ENCODE results near the gene PEX5.

PEX5 gene

GRCh38 chr12:7152818-7153217 lies 36.7 kb upstream of the PEX5 start:
- Mint-ChIP-seq H3K27me3 (no peaks in the 10 kb centered on the region), H3K4me1 (ENCODE audit: low read depth in 2 of 2) (peaks cover 0 to 2% of the 10 kb centered on the region in 2 donors), H3K36me3 (ENCODE audit: insufficient read depth) (peaks cover 76% of the 10 kb centered on the region), H3K4me3 (no peak overlapping the region), H3K27ac (no peak overlapping the region), H3K9me3 (no peaks in the 10 kb centered on the region)
- DNase-seq (no peak), ATAC-seq (replicated peaks) (no peak)

DNA sequence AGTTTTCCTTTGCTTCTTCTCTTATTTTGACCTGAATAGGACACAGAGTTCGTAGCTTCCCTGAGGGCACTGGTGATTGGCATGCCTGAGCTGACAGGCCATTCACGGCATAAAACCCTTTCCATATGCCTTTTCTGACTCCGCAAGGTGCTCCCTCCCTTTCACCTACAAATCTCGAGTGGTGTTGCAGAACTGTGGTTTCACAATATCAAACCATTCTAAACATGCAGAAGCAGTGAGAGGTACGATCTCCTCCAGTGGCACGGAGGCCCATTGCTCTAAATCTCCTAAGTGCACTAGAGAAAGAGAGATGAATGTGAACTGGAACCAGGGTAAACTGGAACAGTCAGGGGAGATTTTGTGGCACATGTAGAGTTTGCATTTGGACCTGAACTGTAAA lies 35.4 kb upstream of the PEX5 start:
- no peak overlapping the region for H3K4me3 Mint-ChIP-seq
- no peaks in the 10 kb centered on the region for H3K27me3 Mint-ChIP-seq
- H3K4me1 Mint-ChIP-seq (ENCODE audit: low read depth in 2 of 2) = peaks cover 0 to 2% of the 10 kb centered on the region in 2 donors
- ATAC-seq (replicated peaks) (no peak), DNase-seq (no peak)
- no peaks in the 10 kb centered on the region for H3K9me3 Mint-ChIP-seq
- H3K27ac Mint-ChIP-seq = no peak overlapping the region
- H3K36me3 Mint-ChIP-seq (ENCODE audit: insufficient read depth) = peaks cover 68% of the 10 kb centered on the region

DNA sequence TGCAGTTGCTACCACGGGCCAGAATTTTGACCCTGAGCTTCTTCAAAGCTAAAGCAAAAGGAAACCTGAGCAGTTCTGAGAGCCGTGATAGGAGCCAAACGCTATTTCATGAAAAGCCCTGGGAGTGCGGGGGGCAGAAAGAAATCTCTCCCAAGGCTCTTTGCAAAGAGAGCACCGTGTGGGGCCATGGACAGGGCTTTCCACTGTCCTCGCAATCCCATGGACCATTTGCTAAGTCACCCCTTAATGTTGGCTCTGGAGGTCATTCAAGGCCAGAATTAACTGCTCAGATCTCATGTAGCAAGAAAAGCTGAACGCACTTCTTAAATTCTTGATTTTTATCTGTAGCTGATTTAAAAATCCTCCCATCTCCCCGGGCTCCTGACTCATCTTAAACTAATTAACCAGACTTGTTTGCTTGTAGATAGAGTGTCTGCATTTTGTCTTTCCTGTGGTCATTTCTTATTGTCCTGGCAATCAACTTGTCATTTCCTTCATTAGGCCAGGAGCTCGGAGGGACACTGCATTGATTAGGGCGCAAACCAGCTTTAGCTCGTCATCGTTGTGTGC lies 34.5 kb upstream of the PEX5 start:
- H3K4me1 Mint-ChIP-seq (ENCODE audit: low read depth in 2 of 2) = no peaks in the 10 kb centered on the region
- H3K36me3 Mint-ChIP-seq (ENCODE audit: insufficient read depth) = peaks cover 62% of the 10 kb centered on the region
- no peaks in the 10 kb centered on the region for H3K9me3 Mint-ChIP-seq
- H3K27ac Mint-ChIP-seq = no peak overlapping the region
- no peak for DNase-seq
- no peak for ATAC-seq (replicated peaks)
- no peak overlapping the region for H3K4me3 Mint-ChIP-seq
- no peaks in the 10 kb centered on the region for H3K27me3 Mint-ChIP-seq

DNA sequence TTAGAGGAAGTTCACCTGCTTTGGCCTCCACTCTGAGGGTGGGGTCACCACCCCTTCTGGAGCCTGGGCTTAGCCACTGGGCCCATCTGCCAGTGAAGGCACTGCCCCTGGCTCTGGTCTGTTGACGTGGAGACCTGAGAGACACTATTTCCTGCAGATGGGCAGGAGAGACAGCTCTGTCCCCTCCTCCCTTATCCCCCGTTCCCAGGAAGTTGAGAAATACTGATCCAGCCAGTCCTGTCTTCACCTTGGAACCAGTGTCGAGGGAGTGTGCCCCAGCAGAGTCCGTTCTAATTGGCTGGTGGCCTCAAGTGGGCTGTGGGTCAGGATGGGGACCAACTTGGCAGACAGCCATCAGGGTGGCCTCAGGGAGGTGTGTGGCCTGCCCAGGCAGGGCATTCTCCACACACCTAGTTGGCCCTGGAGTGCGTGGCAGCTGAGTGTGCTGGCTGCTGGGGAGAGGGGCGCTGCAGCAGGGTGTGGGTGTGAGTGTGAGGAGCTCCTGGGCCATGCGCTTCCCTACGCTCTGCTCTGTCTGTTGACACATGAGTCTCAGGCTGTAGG lies 33.9 kb upstream of the PEX5 start:
- no peak for ATAC-seq (replicated peaks)
- Mint-ChIP-seq H3K27me3 (no peaks in the 10 kb centered on the region), H3K4me1 (ENCODE audit: low read depth in 2 of 2) (peaks cover 0 to 4% of the 10 kb centered on the region in 2 donors), H3K27ac (no peak overlapping the region), H3K9me3 (no peaks in the 10 kb centered on the region), H3K36me3 (ENCODE audit: insufficient read depth) (peaks cover 56% of the 10 kb centered on the region), H3K4me3 (no peak overlapping the region)
- DNase-seq = no peak

GRCh38 chr12:7156259-7157197 lies 33.0 kb upstream of the PEX5 start:
- Mint-ChIP-seq H3K4me1 (ENCODE audit: low read depth in 2 of 2) (peaks cover 0 to 6% of the 10 kb centered on the region in 2 donors), H3K27ac (peak overlapping the region in 1 of 2 donors; percentile 27), H3K9me3 (no peaks in the 10 kb centered on the region), H3K27me3 (no peaks in the 10 kb centered on the region), H3K4me3 (no peak overlapping the region), H3K36me3 (ENCODE audit: insufficient read depth) (peaks cover 49% of the 10 kb centered on the region)
- no peak for ATAC-seq (replicated peaks)
- no peak for DNase-seq

DNA sequence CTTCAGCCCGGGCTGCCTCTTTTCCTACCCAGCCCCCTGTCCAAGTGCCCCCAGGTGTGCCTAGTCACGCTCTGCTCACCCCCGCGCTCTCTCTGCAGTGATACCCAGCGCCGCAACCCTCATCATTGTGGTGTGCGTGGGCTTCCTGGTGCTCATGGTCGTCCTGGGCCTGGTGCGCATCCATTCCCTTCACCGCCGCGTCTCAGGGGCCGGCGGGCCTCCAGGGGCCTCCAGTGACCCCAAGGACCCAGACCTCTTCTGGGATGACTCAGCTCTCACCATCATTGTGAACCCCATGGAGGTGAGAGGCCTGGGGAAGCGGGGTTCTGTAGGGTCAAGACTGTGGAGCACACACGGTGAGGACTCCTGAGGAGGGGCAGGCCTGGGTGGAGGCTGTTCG lies 32.1 kb upstream of the PEX5 start:
- no peaks in the 10 kb centered on the region for H3K9me3 Mint-ChIP-seq
- peaks cover under 1 to 7% of the 10 kb centered on the region in 2 donors for H3K4me1 Mint-ChIP-seq (ENCODE audit: low read depth in 2 of 2)
- no peak overlapping the region for H3K27ac Mint-ChIP-seq
- H3K36me3 Mint-ChIP-seq (ENCODE audit: insufficient read depth) = peaks cover 40% of the 10 kb centered on the region
- H3K27me3 Mint-ChIP-seq = peaks cover 7% of the 10 kb centered on the region in 2 donors
- no peak for DNase-seq
- no peak for ATAC-seq (replicated peaks)
- H3K4me3 Mint-ChIP-seq = no peak overlapping the region

DNA sequence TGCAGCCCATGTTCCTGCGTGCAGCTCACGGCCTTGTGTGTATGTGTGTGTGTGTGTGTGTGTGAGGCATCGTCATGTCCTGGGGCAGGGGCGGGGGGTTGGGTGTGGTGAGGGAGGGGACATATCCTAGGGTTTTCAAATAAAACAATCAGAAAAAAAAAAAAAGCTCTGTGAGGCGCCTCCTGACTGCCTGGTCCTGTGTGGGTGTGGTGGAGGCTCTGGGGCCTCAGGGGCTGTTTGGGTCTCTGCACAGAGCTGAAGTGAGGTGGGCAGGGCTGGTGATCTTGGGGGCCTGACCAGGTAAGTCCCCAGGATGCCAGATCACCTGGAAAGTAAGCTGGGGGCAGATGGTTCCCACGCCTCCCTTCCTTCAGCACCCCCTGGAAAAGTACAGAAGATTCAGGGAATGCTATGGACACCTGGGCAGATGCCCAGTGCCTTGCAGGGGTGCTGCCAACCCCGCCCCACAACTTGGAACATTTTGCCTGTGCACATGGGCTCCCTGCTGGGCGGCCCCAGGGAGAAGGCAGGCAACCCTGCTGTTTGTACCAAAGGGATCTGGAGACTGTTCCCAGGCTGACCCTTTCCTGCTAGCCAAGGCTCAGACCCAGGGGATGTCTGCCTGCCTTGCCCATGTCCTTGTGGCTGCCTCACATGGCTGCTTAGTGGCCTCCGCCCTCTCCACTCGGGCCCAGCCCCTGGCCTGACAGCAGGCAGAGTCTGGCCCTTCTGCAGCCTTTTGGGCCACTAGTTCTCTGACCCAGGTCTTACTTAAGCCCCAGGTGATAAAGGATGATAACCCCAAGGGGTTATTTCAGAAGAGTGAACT lies 30.5 kb upstream of the PEX5 start:
- DNase-seq = no peak
- peaks cover 5 to 12% of the 10 kb centered on the region in 2 donors for H3K4me1 Mint-ChIP-seq (ENCODE audit: low read depth in 2 of 2)
- peaks cover 19 to 21% of the 10 kb centered on the region in 2 donors for H3K27me3 Mint-ChIP-seq

GRCh38 chr12:7160183-7160582 lies 29.3 kb upstream of the PEX5 start:
- H3K27me3 Mint-ChIP-seq = peaks cover 22 to 26% of the 10 kb centered on the region in 2 donors
- H3K27ac Mint-ChIP-seq = peak overlapping the region in 1 of 2 donors; percentile 71
- no peak for ATAC-seq (replicated peaks)
- no peak for DNase-seq
- H3K36me3 Mint-ChIP-seq (ENCODE audit: insufficient read depth) = peaks cover 17% of the 10 kb centered on the region
- H3K4me3 Mint-ChIP-seq = no peak overlapping the region
- H3K4me1 Mint-ChIP-seq (ENCODE audit: low read depth in 2 of 2) = peaks cover 5 to 12% of the 10 kb centered on the region in 2 donors
- no peaks in the 10 kb centered on the region for H3K9me3 Mint-ChIP-seq

More for the DNA sequence above, 30.5 kb upstream of the PEX5 start:
- H3K4me3 Mint-ChIP-seq = no peak overlapping the region
- ATAC-seq (replicated peaks) = no peak
- H3K36me3 Mint-ChIP-seq (ENCODE audit: insufficient read depth) = peaks cover 26% of the 10 kb centered on the region
- H3K9me3 Mint-ChIP-seq = no peaks in the 10 kb centered on the region
- peak overlapping the region; percentile 10 to 36 for H3K27ac Mint-ChIP-seq

DNA sequence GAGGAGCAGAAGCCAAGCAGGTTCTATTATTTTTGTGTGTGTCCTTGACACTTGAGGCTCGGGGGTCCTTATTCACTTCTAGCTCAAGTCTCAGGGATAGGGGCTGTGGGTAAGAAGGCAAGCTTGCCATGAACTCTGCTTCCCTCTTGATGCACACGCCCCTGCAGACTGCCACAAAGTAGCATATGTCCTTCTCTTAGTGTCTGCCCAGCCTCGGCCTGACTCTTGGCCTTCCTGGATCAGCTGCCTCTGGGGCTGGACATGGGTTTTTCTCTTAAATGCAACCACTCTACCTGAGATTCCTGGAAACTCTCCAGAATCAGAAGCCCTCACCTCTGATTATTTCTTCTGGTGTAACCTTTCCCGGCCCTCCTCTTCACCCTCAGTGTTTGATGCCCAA lies 28.2 kb upstream of the PEX5 start:
- H3K4me1 Mint-ChIP-seq (ENCODE audit: low read depth in 2 of 2) = peaks cover 5 to 12% of the 10 kb centered on the region in 2 donors
- H3K4me3 Mint-ChIP-seq = no peak overlapping the region
- H3K27me3 Mint-ChIP-seq = peaks cover 26 to 35% of the 10 kb centered on the region in 2 donors
- H3K36me3 Mint-ChIP-seq (ENCODE audit: insufficient read depth) = peaks cover 15% of the 10 kb centered on the region
- ATAC-seq (replicated peaks) (no peak), DNase-seq (no peak)
- H3K27ac Mint-ChIP-seq = no peak overlapping the region
- no peaks in the 10 kb centered on the region for H3K9me3 Mint-ChIP-seq

DNA sequence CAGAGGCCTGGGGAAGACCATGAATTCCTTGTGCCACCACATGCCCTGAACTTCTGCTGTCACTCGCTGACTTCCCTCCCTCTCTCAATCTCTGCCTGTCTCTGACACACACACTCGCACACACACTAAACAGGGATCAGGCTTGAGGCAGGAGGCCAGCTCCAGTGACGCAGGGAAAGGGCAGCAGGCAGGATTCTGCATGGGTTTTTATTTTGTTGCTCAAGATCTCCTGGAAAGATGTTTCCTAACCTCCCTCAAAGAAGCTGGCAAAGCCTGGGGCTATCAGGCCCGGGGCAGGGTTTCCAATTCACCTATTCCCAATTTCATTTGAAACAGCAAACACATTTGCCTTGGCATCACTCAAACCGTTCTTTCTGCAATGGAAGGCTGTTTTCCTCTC lies 27.7 kb upstream of the PEX5 start:
- Mint-ChIP-seq H3K36me3 (ENCODE audit: insufficient read depth) (peaks cover 15% of the 10 kb centered on the region), H3K27ac (no peak overlapping the region), H3K27me3 (peaks cover 26 to 36% of the 10 kb centered on the region in 2 donors), H3K4me3 (no peak overlapping the region), H3K4me1 (ENCODE audit: low read depth in 2 of 2) (peaks cover 5 to 12% of the 10 kb centered on the region in 2 donors), H3K9me3 (no peaks in the 10 kb centered on the region)
- DNase-seq = no peak
- ATAC-seq (replicated peaks) = no peak

DNA sequence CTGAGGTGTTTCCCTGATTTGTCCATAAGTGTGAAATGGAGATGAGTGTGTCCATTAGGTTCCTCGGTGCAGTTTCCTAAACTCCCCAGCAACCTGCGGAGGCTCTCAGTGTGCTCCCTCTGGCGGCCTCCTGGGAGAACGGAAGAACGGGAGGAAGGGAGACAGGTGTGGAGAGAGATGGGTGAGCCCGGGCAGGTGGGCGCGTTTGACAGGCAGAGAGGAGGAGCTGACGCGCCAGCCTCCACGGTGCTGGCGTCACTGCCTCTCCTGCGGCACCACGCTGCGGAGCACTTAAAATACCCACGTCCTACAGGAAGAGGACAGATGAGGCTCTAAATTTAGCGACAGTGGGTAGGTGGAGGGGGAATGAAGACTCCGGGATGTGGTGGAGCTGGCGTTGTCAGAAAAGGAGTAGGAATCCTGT lies 26.8 kb upstream of the PEX5 start:
- Mint-ChIP-seq H3K9me3 (no peaks in the 10 kb centered on the region), H3K4me3 (peak overlapping the region; percentile 26 to 69), H3K36me3 (ENCODE audit: insufficient read depth) (peaks cover 6% of the 10 kb centered on the region), H3K27me3 (peaks cover 26 to 42% of the 10 kb centered on the region in 2 donors), H3K4me1 (ENCODE audit: low read depth in 2 of 2) (peaks cover 5 to 12% of the 10 kb centered on the region in 2 donors), H3K27ac (peak overlapping the region in 1 of 2 donors; percentile 8)
- ATAC-seq (replicated peaks) = peak; percentile 66
- no peak for DNase-seq

- DNase-seq (no peak), ATAC-seq (replicated peaks) (no peak)
- no peak overlapping the region for H3K27ac Mint-ChIP-seq
- H3K9me3 Mint-ChIP-seq = no peaks in the 10 kb centered on the region
- H3K4me1 Mint-ChIP-seq (ENCODE audit: low read depth in 2 of 2) = no peaks in the 10 kb centered on the region
- H3K4me3 Mint-ChIP-seq = no peak overlapping the region
- no peaks in the 10 kb centered on the region for H3K36me3 Mint-ChIP-seq (ENCODE audit: insufficient read depth)
- H3K27me3 Mint-ChIP-seq = peaks cover 15 to 36% of the 10 kb centered on the region in 2 donors
These were observed 19.5 kb upstream of the PEX5 start for GRCh38 chr12:7169951-7170350.

- ATAC-seq (replicated peaks) (no peak), DNase-seq (no peak)
- no peak overlapping the region for H3K4me3 Mint-ChIP-seq
- H3K27me3 Mint-ChIP-seq = peaks cover 24 to 43% of the 10 kb centered on the region in 2 donors
- no peak overlapping the region for H3K27ac Mint-ChIP-seq
- H3K9me3 Mint-ChIP-seq = no peaks in the 10 kb centered on the region
- no peaks in the 10 kb centered on the region for H3K36me3 Mint-ChIP-seq (ENCODE audit: insufficient read depth)
- no peaks in the 10 kb centered on the region for H3K4me1 Mint-ChIP-seq (ENCODE audit: low read depth in 2 of 2)
These were observed 17.6 kb upstream of the PEX5 start for GRCh38 chr12:7171854-7172253.

All from effector memory CD8-positive, alpha-beta T cell (primary cell).